Gastrocnemius medialis (tissue), 4 donors: ENCODE results near the gene TBL1X. TPM values are rescaled to one million over a fixed set of nuclear protein-coding genes. Genes with fewer than 3 reads are reported as not detected.

Experiments
- ATAC-seq, 2 donors: fragments of 150-250 bp; one replicate each; pipeline ENCODE4 v1.9.1; 2016
- DNase-seq, 2 donors: peaks; one replicate each; pipeline ENCODE4 v3.0.0-alpha.2; 2019
- H3K27ac ChIP-seq, 4 donors: fragments of 200-600 bp; sonication (generic); 1 replicate in 1 of 4; 2 replicates in 3 of 4; pipeline ENCODE4 v1.5.1; 2016 to 2018; ENCODE audit warnings: mild to moderate bottlenecking in 2 of 4, moderate library complexity in 1 of 4
- H3K27me3 ChIP-seq, 3 donors: fragments of 200-600 bp; sonication (generic) in 2 of 3; 1 replicate in 1 of 3; 2 replicates in 2 of 3; pipeline versions ENCODE4 v1.5.1 to v1.6.0; 2016 to 2019; ENCODE audit warnings: mild to moderate bottlenecking in 1 of 3, moderate library complexity in 1 of 3
- H3K36me3 ChIP-seq, 2 donors: fragments of 200-600 bp; sonication (generic) in 1 of 2; one replicate each; pipeline ENCODE4 v1.5.1; 2017 to 2018
- H3K4me1 ChIP-seq, 2 donors: fragments of 200-600 bp; sonication (generic) in 1 of 2; one replicate each; pipeline ENCODE4 v1.5.1; 2016 to 2017; ENCODE audit warnings: mild to moderate bottlenecking in 2 of 2
- H3K4me3 ChIP-seq, 4 donors: fragments of 200-600 bp; sonication (generic) in 3 of 4; 1 replicate in 1 of 4; 2 replicates in 3 of 4; pipeline ENCODE4 v1.5.1; 2016 to 2019; ENCODE audit warnings: mild to moderate bottlenecking in 2 of 4
- H3K9me3 ChIP-seq, 3 donors: fragments of 200-600 bp; sonication (generic) in 2 of 3; 1 replicate in 1 of 3; 2 replicates in 2 of 3; pipeline ENCODE4 v1.5.1; 2016 to 2019
- CTCF ChIP-seq, 5 experiments: fragments of 450-650 bp in 3 of 5; fragments of 200-600 bp in 2 of 5; sonication (generic) in 2 of 5; IDR thresholded peaks in 4 of 5; conservative IDR thresholded peaks in 1 of 5; 1 replicate in 4 of 5; 2 replicates in 1 of 5; pipeline ENCODE4 v1.5.1; 2016 to 2019; ENCODE audit warnings: antibody characterized with exemption in 5 of 5, mild to moderate bottlenecking in 3 of 5, moderate library complexity in 3 of 5
- POLR2A ChIP-seq, 2 donors: fragments of 450-650 bp; IDR thresholded peaks; one replicate each; pipeline ENCODE4 v1.6.1; 2017; ENCODE audit warnings: antibody characterized with exemption in 2 of 2, mild to moderate bottlenecking in 2 of 2, moderate library complexity in 2 of 2
- in situ Hi-C, 4 donors: fragments of 200-750 bp; cut with MboI; loops; one replicate each; pipeline versions ENCODE4 v1.15.0 to v1.8.0; 2017; ENCODE audit warnings: low sequenced_read_pairs in 4 of 4
- intact Hi-C: fragments of 100-400 bp; cut with DNase I; formaldehyde crosslinking; loops from one replicate; pipeline ENCODE4 v1.15.1; 2023; ENCODE audit warnings: low total_unique reads
- total RNA-seq, 4 donors: library from RNA; depleted of rRNA; stranded (reverse); fragments of >200 nt; gene quantifications; one replicate each; pipeline versions ENCODE4 v1.1.0 to v1.2.3, GENCODE V29; 2016

Gene TBL1X
- total RNA-seq, 4 donors from 2014 or later = 6.7 to 16.8 (median 8.0) TPM

GRCh38 chrX:9522378-9523155 lies 57.7 kb downstream of the TBL1X start:
- H3K27ac ChIP-seq = no peak overlapping the region
- intact Hi-C loops (loop anchor here (10.0 kb wide), 1 partner anchor 132 kb away; no protein-coding TSS in a partner anchor), in situ Hi-C loops (no loop called here)
- ATAC-seq (no peak), DNase-seq (no peak)
- H3K4me1 ChIP-seq = peaks cover 3 to 9% of the 10 kb centered on the region in 2 donors
- no peaks in the 10 kb centered on the region for H3K36me3 ChIP-seq
- no peaks in the 10 kb centered on the region for H3K27me3 ChIP-seq
- TF ChIP-seq POLR2A (IDR thresholded peaks at IDR 0.05) = no peak
- no peak for TF ChIP-seq CTCF (IDR thresholded peaks at IDR 0.05 in 4 of 5, conservative IDR thresholded peaks at IDR 0.05 in 1 of 5)
- H3K4me3 ChIP-seq = no peak overlapping the region
- H3K9me3 ChIP-seq = no peaks in the 10 kb centered on the region

GRCh38 chrX:9525511-9526248 lies 60.8 kb downstream of the TBL1X start:
- no peaks in the 10 kb centered on the region for H3K9me3 ChIP-seq
- intact Hi-C loops (loop anchor here (10.0 kb wide), 1 partner anchor 129 kb away; no protein-coding TSS in a partner anchor), in situ Hi-C loops (no loop called here)
- H3K27ac ChIP-seq = no peak overlapping the region
- ATAC-seq = no peak
- H3K4me3 ChIP-seq = no peak overlapping the region
- H3K36me3 ChIP-seq = no peaks in the 10 kb centered on the region
- DNase-seq = no peak
- TF ChIP-seq POLR2A (IDR thresholded peaks at IDR 0.05) (no peak), CTCF (IDR thresholded peaks at IDR 0.05 in 4 of 5, conservative IDR thresholded peaks at IDR 0.05 in 1 of 5) (no peak)
- H3K4me1 ChIP-seq = no peaks in the 10 kb centered on the region
- H3K27me3 ChIP-seq = no peaks in the 10 kb centered on the region

DNA sequence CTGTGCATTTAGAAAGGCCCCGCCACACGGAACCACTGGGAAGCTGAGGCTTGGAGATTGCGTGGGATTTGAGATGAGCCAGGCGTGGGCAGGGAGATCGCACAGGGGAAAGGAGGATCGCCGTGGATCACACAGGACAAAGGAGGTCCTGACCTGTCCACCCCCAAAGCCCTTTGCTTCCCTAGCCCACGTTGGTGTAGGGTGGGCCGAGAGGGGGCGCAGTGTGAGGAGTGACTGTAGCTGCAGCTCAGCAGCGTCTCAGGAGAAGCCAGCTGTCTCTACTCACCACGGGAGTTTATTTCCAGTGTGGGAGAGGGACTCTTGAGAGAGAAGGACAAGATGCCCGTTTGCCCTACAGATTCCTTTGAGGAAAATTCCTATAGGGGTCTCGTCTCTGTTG lies 62.1 kb downstream of the TBL1X start:
- Histone ChIP-seq H3K36me3 (no peaks in the 10 kb centered on the region), H3K4me1 (no peaks in the 10 kb centered on the region)
- intact Hi-C loops = loop anchor here (10.0 kb wide), 1 partner anchor 128 kb away; no protein-coding TSS in a partner anchor

DNA sequence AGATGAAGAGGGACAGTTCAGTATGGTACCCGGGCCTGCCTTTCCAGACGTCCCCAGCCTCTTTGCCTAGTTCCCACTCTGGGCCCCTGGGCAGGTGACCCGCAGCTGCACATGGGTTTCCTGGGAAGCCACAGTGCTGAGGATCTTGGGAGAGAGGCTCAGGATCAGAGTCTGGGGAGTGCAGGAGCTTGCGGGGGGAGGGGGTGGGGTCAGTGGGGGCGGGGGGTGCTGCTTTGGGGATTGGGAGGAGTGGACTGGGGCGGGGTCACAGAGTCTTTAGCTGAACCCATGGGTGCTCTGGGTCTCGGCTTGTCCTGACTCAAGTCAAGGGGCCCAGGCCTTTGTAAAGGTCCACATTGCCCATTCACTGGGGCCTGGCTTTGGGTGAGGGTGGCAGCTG lies 63.6 kb downstream of the TBL1X start:
- Histone ChIP-seq H3K27ac (no peak overlapping the region), H3K36me3 (no peaks in the 10 kb centered on the region), H3K4me3 (no peak overlapping the region), H3K27me3 (no peaks in the 10 kb centered on the region), H3K4me1 (peaks cover 0 to 3% of the 10 kb centered on the region in 2 donors), H3K9me3 (no peaks in the 10 kb centered on the region)
- TF ChIP-seq CTCF (IDR thresholded peaks at IDR 0.05 in 4 of 5, conservative IDR thresholded peaks at IDR 0.05 in 1 of 5) (no peak), POLR2A (IDR thresholded peaks at IDR 0.05) (no peak)
- DNase-seq (no peak), ATAC-seq (no peak)
- intact Hi-C loops = loop anchor here (10.0 kb wide), 1 partner anchor 126 kb away; no protein-coding TSS in a partner anchor
- in situ Hi-C loops = no loop called here

More for the DNA sequence above, 62.1 kb downstream of the TBL1X start:
- Histone ChIP-seq H3K27ac (no peak overlapping the region), H3K27me3 (no peaks in the 10 kb centered on the region), H3K4me3 (no peak overlapping the region), H3K9me3 (no peaks in the 10 kb centered on the region)
- in situ Hi-C loops = no loop called here
- DNase-seq = no peak
- ATAC-seq = no peak
- no peak for TF ChIP-seq CTCF (IDR thresholded peaks at IDR 0.05 in 4 of 5, conservative IDR thresholded peaks at IDR 0.05 in 1 of 5)
- TF ChIP-seq POLR2A (IDR thresholded peaks at IDR 0.05) = no peak
